HG03103 (cell line): ENCODE results near the gene WFS1.

Source experiments
- ATAC-seq: cut with Tn5 transposase; IDR thresholded peaks from one replicate; pipeline ENCODE4 v1.9.1; 2021; ENCODE audit warnings: low read depth; ENCODE audit not compliant: unreplicated experiment

WFS1 gene

DNA sequence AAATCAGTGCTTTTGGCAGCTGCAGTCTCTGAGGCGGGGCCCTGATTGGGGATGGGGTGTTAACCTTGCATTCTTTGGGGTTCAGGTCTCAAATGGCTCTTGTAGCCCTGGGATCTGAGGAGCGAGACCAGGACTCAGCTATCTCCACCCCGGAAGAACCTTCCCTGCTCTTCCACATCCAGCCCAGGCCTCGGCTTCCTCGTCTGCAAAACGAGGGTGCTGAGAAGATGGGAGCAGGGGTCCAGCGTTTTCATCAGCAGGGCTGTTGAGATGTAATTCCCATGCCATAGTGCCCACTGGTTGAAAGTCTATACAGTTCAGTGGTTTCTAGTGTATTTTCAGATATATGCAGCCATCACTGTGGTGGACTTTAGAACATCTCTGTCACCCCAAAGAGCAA, 34.6 kb upstream of the WFS1 start:
- no peak for ATAC-seq

DNA sequence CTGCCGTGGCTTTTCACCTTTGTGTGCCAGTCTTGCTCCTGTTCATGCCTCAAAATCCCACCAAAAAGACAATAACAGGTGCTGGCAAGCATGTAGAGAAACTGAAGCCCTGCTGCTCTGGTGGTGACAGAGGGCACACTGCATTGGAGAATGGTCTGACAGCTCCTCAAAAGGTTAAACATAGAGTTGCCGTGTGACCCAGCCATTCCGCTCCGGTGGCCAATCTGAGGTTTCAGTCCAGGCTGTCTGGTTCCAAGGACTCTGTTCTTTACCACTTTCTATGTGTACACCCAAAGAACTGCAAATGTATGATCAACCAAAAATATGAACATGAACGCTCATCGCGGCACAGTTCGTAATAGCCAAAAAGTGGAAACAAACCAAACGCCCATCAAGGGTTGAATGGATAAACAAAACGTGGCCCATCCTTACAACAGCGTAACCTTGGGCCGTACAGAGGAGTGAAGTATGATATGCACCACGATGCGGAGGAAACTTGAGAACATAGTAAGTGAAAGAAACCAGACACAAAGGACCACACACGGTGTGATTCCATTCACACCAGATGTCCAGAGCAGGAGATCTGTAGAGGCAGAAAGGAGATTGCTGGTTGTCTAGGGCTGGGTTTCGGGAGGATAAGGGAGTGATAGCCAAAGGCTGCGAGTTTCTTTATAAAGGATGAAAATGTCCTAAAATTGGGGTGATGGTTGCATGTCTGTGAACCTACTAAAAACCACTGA, 33.6 kb upstream of the WFS1 start:
- ATAC-seq, result no peak

DNA sequence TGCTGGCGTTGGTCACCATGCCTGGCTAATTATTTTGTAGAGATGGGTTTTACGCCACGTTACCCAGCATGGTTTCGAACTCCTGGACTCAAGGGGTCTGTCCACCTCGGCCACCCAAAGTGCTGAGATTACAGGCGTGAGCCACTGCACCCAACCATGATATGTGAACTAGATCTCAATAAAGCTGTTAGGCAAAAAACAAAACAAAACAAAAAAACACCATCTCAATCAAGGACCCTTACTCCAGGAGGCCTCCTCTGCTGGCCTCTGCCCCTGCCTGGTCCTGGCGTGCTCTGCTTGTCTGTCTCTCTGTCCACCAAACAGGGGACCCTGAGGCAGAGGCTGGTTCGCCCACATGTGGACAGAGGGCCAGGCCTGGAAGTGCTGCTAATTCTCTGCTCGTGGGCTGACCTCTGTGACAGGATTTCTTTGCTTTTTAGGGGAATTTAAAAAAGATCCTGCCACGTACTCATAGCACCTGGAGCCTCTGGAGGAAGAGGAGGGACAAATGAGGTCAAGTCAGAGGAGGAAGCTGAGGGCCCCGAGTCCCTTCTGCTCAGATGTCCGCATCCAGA, 32.7 kb upstream of the WFS1 start:
- no peak for ATAC-seq

DNA sequence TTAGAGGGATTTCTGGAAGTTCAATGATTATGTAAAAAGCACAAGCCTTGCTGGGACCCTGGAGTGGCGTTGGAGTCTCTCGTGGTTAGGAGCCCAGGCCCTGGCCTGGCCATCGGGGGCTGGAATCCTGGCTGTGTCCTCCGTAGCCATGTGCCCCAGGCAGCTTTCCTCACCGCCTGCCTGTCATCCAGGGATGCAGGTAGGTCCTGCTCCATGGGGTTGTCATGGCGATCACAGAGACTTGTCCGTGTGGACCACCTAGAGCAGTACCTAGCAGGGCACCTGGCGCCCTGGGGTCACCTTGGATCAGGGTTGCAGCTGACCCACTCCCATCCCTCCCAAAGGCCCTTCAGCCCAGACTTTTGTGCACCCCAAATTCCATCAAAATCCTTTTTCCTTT, 30.2 kb upstream of the WFS1 start:
- ATAC-seq, result no peak

DNA sequence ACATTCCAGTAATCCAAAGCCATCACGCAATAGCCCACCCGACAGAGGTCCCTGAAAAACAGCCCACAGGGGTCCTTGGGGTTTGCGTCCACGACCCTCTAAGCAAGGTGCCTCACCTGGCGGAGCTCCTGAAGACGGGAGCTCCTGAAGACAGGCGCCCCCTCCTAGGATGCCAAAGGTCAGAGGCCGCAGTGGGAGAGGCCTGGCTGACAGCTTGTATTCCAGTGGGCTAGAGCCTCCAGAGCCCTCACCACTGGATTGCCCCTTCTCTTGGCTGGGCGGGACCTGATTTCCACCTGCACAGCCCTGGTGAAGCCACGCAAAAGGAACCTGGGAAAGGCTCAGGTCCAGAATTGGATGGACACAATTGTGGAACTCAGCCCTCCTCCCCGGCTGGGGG, 29.7 kb upstream of the WFS1 start:
- no peak for ATAC-seq

DNA sequence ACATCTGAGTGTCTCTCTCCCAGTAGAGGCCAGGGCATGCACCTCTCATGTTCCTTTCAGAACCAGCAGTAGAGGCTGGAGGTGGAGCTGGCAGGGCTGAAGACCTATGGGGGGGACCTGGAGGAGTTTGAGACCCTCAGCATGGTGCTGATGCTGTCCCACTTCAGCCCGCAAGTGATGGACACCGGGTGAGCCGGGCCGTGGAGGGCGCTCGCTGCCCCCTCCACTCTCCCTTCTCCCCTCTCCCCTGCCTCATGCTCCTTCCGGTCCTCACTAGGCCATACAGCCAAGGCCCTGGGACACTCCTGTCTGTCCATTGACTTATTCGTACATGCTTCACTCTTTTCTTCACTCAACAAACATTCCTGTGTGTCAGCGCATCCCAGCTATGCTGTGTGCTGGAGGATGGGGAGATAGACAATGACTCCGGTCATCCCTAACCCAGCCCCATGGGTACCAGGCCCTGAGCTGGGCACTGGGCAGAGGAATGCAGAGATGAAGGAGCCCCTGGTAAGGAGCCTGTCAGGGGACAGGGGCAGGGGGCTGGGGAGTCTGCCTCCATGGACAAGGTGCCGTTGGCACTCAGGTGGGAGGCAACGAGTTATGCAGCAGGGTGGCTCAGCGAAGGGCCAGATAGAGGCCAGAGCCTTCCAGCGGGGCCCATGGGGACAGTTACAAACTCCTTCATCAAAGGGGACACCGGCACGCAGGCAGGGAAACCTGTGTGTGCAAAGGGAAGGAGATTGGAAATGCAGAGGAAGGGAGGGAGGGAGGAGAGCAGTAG, 28.4 kb upstream of the WFS1 start:
- ATAC-seq, result no peak

DNA sequence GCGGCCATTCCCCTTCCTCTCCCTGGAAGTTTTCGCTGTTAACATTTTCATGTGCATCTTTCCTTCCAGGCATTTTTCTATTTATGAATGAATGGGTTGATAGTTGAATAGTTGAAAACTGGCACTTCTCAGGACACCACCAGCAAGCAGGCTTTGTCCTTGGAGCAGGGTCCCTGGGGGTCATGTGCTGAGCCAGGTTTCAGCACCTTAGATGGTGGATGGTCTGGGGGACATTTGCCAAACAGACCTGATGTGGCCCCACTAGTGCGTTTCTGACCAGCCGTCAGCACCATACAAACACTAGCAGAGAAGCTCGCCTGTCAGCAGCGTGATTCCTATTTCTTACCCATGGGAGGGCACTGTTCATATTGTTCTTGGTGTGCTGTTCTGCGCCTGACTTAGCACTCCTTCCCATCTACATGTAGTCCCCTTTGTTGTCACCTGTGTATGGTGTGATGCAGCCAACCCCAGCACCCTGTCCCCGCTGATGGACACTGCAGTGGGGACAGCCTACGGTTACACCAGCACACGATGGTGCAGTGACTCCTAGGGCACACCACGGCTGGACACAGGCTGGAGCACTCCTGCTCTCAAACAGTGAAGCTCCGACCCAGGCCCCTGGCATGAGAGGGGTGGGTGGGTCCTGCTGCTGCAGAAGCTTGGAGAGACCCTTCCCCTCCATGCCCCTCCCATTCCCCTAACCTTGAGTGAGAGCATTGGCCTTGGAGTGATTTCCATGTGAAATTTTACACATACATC, 27.2 kb upstream of the WFS1 start:
- no peak for ATAC-seq

DNA sequence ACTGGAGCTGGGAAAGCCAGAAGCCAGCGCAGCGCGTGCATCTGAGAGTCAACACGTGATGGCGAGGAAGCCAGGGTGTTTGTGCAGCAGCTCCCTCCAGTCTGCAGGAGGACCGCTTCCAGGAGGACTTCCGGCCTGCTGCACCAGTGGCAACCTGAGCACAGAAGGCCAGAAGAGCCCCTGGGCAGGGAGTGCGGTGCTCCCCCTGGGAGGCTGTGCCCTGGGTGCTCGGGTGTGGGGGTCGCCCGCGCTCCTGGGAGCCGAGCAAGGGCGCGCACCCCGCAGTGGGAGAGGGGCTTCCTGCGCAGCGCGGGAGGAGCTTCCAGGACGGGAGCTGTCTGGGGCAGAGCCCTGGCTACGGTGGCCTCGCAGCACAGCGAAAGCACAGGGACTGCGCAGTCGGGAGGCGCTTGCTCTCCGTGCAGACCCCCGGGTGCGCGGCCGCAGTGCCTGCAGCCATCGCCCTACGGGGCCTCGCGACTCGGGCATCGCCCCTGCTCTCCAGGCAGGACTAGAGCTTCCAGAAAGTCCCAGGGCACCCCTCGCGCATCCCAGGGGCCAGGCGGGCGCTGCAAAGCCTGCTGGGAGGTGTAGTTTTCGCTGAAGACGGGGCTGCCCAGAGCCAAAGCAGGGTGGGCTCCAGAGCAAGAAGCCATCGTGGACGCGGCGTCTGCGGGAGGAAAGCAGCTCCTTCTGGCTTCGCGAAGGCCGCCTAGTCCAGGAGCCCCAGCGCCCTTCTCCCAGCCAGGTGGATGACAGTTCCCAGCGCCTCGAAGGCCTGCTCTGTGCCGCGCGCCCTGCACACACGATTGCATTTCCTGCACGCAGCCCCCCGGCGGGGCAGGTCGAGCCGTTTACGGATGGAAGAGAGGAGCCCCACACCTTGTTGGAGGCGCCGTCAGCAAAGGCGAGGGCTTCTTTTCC, 24.1 kb upstream of the WFS1 start:
- no peak for ATAC-seq

DNA sequence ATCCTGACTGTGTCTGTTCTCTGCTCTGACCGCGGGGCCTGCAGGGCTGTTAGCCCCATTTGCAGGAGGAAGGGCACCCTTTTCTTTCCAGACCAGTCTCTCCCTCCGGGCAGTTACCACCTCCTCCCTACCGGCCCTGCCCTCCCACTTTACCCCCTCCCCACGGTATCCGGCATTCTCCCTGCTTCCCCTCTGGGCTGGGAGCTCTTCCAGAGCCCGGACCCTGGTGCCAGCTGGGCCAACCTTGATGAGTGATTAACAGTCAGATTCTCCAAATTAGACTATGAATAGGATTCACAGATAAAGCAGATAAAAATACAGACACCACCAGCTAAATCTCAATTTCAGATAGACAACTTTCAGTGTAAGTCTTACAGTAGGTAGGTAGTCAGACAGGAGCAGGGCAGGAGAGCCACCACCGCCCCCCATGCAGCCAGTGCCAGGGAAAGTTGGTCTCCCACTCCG, 23.4 kb upstream of the WFS1 start:
- no peak for ATAC-seq

DNA sequence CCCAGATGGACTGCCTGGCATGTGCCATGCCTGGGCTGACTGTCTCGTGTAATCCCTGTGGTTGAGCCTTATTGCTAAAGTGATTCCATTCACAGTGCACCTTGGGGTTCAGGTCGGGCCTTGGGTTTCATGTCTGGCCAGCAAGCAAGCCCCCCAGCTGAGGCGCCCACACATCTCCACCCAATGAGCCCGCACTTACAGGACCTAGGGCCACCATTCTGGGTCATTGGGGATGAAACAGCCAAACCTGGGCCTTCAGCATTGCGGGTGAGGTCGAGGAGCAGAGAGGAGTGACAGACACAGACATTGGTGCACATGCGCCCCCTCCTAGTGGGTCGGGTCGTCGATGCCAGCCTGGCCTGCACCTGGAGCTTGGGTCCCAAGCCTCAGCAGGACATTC, 21.3 kb upstream of the WFS1 start:
- ATAC-seq, result no peak

DNA sequence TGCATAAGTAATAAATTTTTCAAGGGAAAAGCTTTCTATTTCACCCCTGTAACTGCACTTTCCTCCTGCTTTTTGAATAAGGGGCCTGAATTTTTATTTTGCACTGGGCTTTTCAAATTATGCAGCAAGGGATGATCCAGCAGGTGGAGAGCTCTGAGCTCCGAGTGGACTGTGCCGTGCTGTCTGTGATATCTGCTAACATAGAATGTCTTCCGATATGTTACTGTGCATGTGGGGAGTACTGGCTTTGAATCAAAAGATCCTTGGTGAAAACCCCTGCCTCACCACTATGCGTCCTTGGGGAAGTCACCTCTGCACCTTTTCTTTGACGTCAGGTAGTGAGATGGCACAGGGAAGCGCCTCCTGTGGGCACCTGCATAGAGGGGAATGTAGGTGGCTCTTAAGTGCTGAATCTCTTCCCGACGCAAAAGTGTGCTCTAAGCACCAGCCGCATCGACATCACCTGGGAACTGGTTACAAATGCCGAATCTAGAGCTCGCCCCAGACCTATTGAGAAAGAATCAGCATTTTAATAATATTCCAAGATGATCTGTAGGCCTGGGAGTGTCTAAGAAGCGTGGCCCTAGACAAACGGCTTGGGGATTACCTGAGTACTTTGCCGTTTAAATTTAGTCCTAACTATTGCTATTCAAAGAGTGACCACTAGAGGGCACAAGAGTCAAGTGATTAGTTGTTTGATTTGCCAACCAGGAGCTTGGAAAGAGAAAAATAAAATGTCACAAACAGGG, 19.2 kb upstream of the WFS1 start:
- no peak for ATAC-seq

DNA sequence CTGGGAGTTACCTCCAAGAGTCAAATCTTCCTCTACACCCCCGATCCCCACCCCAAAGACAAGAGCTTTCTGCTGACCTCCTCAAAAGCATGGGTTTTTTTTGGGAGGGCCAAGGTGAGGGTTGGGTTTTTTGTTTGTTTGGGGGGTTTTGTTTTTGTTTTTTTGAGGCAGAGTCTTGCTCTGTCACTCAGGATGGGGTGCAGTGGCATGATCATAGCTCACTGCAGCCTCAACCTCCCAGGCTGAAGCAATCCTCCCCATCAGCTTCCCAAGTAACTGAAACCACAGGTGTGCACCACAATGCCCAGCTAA, 18.7 kb upstream of the WFS1 start:
- no peak for ATAC-seq

DNA sequence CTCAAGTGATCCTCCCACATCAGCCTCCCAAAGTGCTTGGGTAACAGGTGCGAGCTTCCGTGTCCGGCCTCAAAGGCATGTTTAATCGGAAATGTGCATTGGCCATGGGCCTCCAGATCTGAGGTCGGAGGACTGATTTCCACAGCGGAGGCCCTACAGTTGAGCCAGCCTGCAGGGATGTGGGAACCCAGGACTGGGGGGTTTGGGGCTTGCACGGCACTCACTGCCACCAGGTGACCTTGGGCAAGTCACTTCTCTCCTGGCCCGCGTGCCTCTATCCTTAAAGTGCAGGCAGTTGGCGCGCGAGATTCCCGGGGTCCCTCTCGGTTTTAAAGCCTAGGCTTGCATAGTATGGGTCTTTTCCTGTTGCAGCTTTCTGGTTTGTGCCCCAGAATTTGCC, 18.3 kb upstream of the WFS1 start:
- ATAC-seq, result no peak

DNA sequence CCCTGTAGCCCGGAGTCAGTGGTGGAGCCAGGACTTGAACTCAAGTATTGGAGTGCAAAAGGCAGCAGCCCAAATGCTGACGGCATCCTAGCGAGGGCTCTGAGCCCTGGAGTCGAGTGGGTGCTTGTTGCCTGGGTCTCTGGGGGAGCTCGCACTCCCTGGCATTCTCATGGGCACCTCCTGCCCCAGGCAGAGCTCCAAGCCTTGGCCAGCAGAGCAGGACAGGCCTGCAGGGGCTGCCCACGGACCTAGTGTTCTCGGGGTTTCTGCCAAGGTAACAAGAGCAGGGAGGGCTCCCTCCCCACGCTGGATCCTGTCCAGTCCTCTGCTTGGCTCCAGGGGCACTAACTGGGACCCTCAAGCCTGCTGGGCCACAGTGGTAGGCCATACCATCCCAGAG, 17.6 kb upstream of the WFS1 start:
- ATAC-seq, result no peak

DNA sequence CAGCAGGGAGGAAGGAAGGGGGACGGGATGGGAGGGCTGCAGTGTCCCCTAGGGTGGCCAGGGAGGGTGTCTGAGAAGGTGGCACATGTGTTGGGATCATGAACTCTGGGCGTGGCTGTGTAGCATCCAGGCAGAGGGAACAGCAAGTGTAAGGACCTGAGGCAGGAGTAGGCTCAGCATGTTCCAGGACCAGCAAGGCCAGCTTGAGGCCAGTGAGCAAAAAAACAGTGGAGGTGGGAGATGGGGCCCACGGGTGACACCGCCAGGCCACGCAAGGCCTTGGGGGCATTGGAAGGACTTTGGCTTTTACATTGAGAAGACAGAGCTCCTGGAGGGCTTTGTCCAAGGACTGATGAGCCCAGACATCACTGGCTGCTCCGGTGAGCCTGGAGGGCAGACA, 16.5 kb upstream of the WFS1 start:
- ATAC-seq, result no peak

DNA sequence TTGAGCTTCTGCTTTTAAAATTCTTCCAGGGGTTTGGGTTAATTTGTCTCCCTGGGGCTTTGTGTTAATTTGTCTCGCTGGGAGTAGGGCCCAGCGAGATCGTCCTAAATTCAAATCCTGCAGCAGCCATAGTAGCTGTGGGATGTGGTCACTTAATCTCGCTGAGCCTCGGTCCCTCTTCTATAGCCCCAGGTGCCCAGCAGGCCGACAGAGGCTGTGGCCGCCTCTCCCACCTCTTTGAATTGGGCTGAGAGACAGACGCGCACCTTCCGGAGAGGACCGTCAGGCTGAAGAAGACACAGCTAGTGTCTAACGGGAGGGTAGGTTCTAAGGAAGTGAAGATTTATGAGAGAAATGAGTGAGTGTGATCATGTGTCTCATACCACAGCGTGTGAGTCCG, 15.7 kb upstream of the WFS1 start:
- no peak for ATAC-seq

DNA sequence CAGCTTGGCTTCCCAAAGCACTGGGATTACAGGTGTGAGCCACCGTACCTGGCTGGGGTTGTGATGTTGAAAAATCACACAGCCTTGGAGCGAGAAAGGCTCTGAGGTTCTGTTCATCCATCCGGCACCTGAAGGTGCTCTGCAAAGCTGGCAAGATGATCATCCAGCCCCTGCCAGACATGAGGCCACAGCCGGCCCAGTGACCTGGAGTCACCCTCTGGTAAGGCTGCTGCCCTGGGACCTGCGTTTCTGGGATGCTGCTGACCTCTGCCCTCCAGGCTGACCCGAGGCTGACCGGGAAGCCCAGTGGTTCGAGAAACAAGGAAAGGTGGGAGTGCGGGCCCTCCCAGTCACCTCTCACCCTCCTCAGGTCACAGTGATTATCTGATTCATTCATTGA, 13.5 kb upstream of the WFS1 start:
- ATAC-seq, result no peak

DNA sequence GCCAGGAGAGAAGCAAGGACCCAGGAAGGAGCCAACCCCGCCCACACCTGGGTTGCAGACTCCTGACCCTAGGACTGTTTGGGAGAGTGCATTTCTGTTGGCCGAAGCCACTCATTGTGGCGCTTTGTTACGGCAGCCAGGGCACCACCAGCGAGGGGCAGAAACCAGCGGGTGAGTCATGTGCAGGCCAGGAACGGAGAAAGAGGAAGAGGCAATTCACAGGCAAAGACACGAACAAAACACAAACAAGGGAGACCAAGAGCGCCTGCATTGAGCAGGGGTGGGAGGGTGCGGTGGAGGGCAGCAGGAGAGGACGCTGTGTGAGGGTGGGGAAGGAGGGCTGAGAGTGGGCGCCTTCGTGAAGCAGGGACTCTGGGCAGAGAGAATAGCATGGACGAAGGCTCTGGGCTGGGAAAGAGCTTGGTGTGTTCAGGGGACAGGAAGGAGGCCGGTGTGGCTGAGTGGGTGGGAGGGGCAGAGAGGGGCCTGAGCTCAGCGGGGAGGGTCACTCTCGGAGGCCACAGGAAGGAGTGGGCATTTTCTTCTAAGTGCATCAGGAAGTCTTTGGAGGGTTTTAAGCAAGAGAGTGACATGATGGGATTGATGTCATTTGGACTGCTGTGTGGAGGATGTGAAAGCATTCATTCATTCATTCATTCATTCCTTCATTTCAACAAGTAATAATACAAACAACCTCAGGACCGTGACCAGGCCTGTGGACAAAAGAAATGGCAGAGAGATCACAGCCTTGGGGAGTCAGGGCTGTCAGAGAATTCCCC, 12.2 kb upstream of the WFS1 start:
- no peak for ATAC-seq

DNA sequence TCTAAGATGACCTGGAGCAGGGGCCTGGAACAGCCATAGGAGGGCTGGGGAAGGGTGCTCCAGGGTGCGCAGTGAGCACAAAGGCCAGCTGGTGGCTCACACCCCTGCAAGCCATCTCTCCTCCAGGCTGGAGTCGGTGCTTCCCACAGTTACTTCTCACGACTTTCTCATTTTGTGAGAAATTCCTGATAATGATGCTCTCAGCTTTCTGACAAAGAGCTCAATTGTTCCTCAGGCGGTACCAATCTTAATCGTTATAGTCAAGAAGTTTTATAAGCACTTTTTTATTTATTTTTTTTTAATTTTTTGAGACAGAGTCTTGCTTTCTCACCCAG, 11.7 kb upstream of the WFS1 start:
- no peak for ATAC-seq
